GM18517 (cell line): ENCODE measurements around the gene TMEM164.
A peak's percentile ranks its signal among the peaks of the same experiment; 100 is the strongest.

Source experiments
- ATAC-seq: cut with Tn5 transposase; IDR thresholded peaks from one replicate; pipeline ENCODE4 v1.9.1; 2021; ENCODE audit warnings: mild to moderate bottlenecking, moderate library complexity; ENCODE audit not compliant: unreplicated experiment

TMEM164 gene

DNA sequence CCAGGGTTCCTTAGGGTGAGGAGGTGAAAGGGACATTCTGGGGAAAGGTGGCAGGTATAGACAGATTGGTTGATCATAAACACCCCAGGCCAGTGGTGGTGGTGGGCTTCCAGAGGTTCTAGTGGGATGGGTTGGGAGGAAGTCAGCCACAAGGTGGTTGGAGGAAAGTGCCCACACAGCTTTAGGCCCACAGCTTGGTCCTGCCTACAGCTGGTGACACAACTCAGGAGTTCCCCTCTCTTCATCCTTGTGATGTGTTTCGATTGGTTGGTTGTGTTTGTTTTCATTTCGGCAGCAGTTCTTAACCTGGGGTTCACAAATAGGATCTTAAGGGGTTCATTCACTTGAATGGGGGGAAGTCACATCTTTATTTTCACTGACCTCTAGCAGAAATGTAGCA is 157.0 kb downstream of the TMEM164 start:
- no peak for ATAC-seq

DNA sequence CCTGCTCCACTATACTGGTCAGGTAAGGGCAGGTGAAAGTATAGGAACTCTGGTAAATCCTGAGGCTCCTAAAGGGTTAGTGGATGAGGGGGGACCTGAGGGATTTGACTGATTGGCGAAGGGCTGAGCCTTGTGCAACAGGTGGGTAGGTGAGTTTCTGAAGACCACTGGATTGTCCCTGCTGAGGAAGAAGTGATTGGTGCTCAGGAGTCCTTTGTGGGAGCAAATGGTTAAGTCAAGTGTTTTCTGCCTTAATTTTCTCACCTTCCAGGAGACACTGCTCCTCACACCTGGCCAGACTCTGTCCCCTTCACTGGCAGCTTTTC is 158.4 kb downstream of the TMEM164 start:
- ATAC-seq: no peak

DNA sequence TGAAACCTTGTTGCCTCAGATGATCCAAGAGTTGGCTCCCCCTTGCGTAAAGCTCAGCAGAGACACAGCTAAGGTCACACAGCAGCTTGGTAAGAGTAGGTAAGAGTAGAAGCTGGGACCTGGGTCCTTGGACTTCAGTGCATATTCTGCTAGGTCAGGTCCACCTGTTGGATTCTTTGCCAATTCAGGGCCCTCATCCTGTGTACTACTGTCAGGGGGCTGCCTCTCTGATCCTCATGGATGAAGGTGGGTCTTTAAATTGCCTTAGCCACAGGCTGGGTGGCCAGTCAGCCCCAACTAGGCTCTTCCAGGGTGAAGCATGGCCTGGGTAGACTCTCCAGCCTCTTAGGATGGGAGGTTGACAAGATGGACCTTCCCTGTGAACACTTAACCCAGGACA is 159.2 kb downstream of the TMEM164 start:
- no peak for ATAC-seq

DNA sequence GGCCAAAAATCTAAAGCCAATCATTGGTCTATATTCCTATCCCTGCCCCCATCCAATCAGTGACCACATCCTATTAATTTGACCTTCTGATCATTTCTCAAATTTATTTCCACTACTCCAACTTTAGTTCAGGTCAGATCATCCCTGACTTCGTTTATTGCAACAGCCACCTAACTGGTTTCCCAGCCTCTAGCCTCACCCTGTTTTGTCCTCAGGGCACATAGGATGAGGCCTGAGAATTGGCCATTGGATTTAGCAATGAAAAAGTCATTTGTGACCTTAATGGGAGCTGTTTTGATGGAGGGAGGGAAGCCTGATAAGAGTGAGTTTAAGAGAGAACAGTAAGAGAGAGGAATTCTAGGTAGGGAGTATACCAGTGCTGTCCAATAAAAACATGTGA is 160.0 kb downstream of the TMEM164 start:
- ATAC-seq: no peak

DNA sequence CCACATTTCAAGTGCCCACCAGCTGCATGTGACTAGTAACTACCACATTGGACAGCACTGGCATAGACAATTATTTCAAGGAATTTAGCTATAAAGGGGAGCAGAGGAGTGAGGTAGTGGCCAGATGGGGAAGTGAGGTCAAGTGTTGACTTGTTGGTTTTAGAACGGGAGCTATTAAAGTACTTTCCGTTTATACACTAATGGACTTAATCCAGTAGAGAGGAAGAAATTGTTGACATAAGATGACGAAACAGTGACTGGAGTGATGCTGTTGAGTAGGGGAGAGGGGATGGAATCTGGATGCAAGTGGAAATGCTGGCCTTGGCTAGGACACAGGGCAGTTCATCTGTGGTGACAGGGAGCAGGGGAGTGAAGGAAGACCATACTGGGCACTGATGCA is 160.6 kb downstream of the TMEM164 start:
- ATAC-seq: no peak

DNA sequence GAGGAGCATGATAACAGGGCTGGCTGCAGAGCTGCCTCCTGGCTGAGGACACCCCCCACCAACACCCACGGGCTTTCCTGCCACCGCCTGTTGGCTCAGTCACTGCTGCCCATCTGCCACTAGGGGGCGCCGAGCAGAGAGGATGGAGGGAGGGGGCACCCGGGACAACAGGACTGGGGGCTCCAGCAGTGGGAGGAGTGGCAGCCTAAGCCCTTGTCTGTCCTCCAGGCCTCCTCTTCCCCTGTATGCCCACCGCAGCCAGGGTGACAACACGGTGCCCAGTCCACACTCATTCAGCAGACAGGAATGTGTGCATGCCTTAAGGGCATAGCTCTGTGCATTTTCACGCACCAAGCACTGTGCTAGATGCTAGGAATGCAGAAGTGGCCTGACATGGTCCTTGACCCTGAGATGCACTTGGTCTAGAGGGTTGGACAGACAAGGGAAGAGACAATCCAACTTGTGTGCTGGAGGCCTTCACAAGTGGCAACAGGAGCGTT is 165.1 kb downstream of the TMEM164 start:
- ATAC-seq: peak; percentile 41

DNA sequence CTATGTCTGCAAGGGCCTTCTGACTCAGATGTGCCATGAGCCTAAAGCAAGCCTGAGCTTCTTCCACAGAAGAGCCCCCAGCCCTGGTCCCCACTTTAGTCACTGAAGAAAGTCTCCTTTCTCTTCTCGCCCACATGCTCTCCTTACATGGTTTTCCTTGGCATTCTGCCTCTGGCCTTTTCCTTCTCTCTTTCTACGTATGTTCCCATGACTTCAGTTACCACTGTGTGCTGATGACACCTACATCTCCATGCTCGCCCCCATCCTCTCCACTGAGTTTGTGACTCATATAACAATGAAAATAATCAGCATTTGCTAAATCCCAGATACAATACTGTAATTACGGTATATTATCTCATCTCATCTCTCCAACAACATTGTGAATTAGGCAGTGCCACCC is 165.7 kb downstream of the TMEM164 start:
- ATAC-seq: no peak

DNA sequence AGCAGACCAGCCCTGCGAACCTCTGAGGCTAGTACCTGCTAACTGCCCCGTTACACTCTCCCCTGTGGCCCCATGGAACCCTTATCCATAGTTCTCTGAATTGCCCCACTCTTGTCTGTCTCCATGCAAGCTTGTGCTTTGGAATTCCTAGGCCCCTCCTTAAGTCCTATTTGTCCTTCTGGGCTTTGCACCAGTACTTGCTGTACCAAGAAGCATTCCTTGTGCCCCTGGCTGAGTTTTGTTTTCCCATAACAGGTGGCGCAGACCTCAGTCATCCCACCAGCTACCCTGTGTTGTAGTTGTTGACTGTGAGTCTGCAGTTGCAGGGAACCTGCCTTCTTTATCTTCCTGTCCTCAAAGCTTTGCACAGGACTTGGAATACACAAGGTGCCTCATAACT is 167.1 kb downstream of the TMEM164 start:
- no peak for ATAC-seq

DNA sequence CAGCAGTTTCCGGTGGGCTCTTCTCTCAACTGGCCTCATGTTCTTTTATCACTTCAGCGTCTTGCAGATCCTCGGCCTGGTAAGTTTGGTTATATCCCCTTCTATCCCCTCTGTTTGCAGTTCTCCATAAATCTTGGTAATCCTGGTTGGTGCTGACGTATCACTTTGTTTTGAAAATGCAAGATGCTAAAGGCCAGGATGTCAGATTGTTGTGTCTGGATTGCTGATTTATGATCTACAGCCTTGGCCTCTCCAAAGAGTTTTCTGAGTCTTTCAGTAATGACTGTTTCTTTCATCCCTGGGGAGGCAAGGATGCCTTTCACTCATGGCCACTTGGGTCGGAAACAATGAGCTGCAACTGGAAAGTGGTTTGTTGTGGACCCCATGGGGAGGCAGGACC is 168.5 kb downstream of the TMEM164 start:
- no peak for ATAC-seq

DNA sequence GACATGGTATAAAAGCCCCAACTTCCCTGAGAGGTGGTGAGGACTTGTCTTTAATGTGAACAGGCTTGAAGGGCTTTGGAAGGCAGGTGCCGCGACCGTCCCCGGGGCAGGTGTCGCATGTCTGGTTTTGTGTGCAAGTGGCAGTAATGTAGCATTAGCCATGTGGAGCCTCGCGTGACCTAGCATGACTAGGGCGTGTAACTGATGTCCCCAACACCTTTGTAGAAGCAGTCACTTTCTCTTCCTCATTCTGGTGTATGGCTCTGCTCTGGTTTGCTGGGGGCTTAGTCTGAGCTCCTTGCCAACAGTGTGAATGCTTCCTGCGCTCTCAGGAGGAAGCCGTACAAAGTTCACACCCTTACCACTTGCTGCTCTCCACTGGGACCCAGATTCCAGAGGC is 169.3 kb downstream of the TMEM164 start:
- peak; percentile 98 for ATAC-seq

DNA sequence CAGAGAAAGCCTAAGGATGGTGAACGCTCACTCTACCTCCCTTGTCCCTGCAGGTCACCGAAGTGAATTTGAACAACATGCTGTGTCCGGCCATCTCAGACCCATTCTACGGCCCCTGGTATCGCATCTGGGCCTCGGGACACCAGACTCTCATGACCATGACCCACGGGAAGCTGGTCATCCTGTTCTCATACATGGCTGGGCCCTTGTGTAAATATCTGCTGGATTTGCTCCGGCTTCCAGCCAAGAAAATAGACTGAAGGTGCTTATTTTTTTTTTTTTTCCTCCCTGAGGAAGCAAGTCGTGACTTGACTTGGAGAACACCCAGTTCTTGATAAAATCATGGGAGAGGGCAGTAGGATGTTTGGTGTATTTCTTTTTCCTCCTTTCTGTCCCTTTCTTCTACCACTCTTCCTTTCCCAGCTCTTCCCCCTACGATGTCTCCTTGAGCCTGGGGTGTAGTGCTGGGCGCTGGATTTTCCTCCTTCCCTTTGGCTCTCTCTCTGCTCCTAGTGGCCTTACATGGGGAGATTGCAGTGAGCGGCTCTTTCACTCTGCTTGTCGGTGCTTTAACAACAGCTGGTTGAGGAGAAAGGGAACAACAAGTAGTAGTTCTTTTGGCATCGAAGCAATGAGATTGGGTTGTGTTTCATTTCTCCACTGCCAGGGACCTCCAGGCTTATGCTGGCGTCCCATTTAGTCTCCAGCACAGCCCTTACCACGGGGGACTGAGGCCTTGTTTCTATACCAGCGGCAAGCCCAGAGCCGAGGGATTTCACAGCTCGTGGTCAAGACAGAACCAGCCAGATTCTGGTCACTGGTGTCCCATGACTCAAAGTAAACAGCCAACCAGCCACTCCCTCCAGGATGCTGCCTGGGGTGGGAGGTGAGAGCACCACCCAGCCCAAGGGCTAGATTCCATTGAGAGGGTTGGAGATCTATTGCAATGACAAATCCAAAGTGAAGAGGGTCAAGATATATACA is 170.6 kb downstream of the TMEM164 start:
- no peak for ATAC-seq

DNA sequence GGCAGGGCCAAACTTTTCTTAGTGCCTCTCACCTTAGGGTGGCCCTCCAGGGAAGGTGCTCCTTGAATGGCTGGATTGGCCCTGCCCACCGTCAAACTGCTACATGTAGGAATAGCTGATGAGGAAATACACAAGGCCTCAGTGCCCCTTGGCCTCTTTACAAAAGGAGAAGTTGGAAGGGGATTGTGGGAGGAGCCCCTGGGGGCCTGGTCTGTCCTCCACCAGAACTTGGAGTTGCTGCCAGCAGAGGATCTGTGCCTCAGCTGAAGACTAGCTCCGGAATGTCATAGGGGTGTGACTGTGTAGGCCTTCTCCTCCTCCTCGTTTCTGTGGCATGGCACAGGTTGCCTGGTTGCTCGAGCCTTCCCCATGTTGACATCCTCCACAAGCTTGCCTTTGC is 172.2 kb downstream of the TMEM164 start:
- no peak for ATAC-seq

DNA sequence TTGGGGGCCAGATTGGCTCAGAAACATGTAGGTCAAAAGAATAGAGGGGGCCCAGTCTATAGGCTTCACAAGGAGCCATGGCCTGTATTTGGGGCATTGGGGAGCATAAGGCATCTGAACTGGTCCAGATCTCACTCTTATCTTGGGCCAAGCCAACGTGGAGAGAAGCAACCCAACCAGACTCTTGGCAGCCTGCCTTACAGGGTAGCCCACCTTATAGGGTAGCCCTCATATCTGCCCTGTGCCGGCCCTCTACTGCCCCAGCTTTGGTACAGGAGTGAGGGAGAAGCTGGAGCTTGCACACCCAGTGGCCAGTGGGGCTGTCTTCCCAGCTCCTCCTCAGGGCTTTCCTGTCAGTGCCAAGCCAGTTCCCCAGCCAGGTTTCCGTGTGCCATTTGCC is 172.8 kb downstream of the TMEM164 start:
- ATAC-seq: no peak

DNA sequence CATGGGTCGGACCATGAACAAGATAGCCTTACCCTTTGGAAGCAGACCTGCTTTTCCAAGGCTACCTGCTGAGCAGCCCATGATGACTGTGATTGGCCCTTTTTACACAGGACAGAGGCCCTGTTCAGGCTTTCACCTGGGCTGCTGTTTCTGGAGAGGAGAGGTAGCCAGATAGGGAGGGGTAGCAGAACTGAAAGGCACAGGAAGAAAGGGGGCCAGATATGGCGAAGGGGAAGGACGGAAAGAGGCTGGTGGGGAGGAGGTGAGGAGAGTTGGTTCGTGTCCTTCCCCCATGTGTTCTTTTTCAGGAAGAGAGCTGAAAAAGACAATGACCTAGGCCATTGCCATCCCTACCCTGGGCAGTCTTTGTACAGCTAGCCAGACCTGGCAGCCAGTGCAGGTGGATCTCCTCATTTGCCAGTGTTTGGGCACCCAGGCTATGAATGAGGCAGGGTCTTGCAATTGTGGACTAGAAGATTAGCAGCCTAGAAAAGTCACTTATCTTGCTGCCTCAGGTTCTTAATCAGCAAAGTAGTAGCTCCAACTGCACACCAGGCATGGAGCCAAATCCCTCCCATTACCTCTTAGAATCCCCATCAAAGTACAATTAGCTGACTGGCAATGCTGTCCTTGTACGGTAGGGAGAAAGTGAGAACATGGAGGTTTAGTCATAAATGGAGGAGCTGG is 175.4 kb downstream of the TMEM164 start:
- ATAC-seq: no peak

DNA sequence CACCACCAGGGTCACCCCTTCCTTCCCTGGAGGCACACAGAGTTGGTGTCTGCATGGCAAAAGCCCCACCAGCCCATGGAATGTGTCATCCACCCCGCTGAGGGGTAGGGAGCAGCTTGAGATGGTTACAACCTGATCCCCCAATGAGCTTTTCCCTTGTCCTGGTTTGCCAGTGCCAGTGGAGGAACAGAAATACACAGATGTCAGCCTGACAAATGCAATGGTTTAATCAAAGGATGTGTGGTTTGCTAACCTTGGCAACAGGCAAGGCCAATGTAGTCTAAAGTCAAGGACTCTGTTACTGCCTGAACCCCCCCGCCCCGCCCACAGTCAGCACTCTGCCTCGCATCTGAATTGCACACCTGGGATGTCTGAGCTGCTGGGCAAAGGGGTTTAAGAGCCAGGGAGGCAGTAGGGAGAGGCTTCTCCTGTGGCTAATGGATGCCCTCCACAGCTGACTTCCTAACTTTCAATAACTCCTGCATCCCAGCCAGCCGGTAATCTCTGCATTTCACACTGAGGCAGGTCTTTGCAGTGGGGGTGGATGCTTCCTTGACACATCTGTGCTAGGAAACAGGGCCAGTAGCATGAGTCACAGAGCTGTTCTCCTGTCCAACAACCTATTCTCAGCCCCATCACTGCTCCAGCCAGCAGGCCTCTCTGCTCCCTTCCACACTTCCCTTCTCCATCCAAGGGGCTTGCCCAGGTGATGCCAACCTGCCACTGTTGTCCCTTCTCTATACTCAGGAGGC is 177.4 kb downstream of the TMEM164 start:
- ATAC-seq: peak; percentile 28

DNA sequence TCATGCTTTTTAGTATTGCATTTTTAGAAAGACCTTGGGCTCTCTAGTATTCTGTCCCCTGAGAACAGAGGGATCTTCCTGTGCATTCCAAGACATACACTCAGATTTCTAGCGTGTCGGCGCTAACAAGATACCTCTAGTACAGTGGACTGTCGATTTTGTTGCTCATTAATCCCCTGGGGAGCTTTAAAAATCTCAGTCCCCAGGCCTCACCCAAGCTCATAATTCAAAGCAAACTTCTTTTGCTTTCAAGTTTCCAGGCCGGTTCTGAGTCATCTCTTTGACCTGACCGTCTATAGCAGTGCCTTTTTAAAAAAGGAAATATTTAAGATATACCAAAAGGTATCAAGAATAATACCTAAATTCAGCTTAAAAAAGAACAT is 178.0 kb downstream of the TMEM164 start:
- ATAC-seq: peak; percentile 89

DNA sequence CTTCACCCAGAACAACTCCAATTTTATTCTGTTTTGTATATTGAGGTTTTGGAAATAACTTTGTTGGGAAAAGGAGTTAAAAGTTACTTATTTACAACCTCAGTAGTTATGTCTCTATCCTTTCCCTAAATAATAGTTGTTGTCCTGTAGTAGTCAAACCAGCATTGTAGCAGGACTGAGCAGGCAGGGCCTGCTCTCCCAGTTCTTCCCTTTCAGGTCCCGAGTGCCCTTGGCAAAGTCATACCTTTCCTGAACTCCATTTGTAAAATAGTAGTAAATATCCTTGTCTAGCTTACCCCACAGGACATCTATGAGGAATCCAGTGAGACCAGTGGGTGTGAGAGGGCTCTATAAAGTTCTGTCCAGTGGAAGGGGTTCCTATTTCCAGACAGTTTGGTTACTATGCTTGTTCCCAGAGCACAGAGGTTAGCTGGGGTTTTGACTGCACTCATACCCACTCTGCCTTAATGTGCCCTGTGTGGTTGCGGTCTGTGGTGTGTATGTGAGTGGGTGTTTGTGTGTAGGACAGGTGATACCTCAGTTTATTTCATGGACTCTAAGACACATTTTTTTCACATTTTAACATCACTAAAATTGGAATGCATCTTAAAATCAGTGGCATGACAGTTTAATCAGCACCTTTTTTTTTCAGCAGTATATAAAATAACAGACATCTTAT is 178.7 kb downstream of the TMEM164 start:
- ATAC-seq: no peak

DNA sequence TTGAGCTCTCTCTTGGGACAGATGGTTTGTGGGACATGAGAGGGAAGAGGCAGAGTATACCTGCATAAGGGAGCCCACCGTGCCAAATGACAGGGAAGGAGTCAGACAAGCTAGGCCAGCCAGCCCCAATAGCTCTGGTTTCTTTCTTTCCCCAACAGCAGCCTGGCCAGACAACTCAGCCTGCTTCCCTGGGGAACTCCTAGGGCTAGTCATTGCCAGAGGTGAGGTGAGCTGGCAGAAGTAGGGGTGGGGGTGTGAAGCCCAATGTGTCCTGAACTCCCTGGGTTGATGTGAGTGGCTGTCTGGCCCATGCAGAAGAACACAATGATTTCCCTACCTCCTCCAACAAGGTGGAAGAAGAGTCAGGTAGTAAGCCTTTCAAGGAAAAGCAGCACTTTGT is 179.4 kb downstream of the TMEM164 start:
- no peak for ATAC-seq

DNA sequence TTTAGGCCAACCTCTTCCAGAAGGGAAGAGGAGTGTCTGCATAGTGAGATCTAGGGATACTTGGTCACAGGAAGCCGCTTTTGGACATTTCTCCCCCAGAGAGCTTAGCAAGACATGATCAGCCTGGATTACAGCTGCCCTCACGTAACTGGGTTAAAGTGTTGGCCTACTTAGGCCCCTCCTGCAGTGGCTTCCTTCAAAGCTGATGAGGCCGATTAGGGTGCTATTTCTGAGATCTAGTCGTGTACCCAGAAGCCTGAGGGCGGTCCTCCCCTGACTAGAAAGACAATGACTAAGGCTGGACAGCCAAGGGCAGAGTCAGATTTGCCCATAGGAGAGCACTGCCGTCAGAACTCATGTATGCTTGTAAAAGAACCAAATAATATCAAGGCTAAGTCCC is 180.0 kb downstream of the TMEM164 start:
- no peak for ATAC-seq

DNA sequence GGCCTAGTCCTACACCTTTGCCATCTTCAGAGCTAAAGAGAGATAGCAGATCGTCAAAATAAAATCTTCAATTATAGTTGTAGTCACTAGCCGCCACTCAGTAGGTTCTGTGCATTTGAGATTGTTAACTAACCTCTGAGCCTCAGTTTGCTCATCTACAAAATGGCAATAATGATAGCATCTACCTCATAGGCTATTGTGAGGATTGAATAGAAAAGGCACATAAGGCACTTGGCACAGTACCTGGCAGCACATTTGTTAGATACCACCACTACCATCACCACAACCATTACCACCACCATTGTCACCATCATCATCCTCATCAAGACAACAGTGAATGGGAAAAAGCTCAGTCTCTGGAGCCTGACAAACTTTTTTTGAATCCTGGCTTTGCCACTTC is 180.4 kb downstream of the TMEM164 start:
- ATAC-seq: no peak
